PFSK-1 (cell line): Measurements from ENCODE around the gene CELSR1.

Source experiments
- FOXP2 ChIP-seq: optimal IDR thresholded peaks from 2 replicates; pipeline ENCODE3; 2011; ENCODE audit warnings: borderline replicate concordance, control low read depth, inconsistent platforms; ENCODE audit not compliant: insufficient read depth; ENCODE audit errors: extremely low read length, extremely low read depth
- POLR2AphosphoS5 ChIP-seq: IDR thresholded peaks from 2 replicates; pipeline ENCODE4 v1.6.1; 2012; ENCODE audit warnings: low read depth, mild to moderate bottlenecking, control low read depth, low read length, moderate library complexity
- REST ChIP-seq, 2 experiments: IDR thresholded peaks; 2 replicates each; pipeline versions ENCODE4 v1.6.1 to v1.8.0; 2011 to 2012; ENCODE audit warnings: low read depth in 2 of 2, low read length in 2 of 2, control low read depth in 1 of 2, inconsistent platforms in 1 of 2, mild to moderate bottlenecking in 1 of 2, moderate library complexity in 1 of 2; ENCODE audit not compliant: insufficient read depth in 1 of 2
- SIN3A ChIP-seq: IDR thresholded peaks from 2 replicates; pipeline ENCODE4 v1.6.1; 2012; ENCODE audit warnings: mild to moderate bottlenecking, low read length, moderate library complexity, borderline replicate concordance; ENCODE audit not compliant: insufficient read depth
- TAF1 ChIP-seq: IDR thresholded peaks from 2 replicates; pipeline ENCODE4 v1.6.1; 2012; ENCODE audit warnings: low read length, control low read depth, borderline replicate concordance; ENCODE audit not compliant: insufficient read depth

Gene CELSR1

GRCh38 chr22:46547179-46547882, 9.9 kb upstream of the CELSR1 start:
- no peak for TF ChIP-seq SIN3A
- no peak for TF ChIP-seq TAF1
- no peak for TF ChIP-seq REST (IDR thresholded peaks at IDR 0.05; ENCODE audit: insufficient read depth in 1 of 2, low read depth in 2 of 2, low read length in 2 of 2)
- no peak for TF ChIP-seq POLR2AphosphoS5
- no peak for TF ChIP-seq FOXP2

- TF ChIP-seq TAF1 (no peak), REST (IDR thresholded peaks at IDR 0.05; ENCODE audit: insufficient read depth in 1 of 2, low read depth in 2 of 2, low read length in 2 of 2) (no peak), POLR2AphosphoS5 (no peak), SIN3A (no peak), FOXP2 (no peak)
Measured at GRCh38 chr22:46546466-46547178, 9.2 kb upstream of the CELSR1 start.

GRCh38 chr22:46545086-46545792, 7.8 kb upstream of the CELSR1 start:
- TF ChIP-seq POLR2AphosphoS5: no peak
- TF ChIP-seq TAF1: no peak
- TF ChIP-seq REST (IDR thresholded peaks at IDR 0.05; ENCODE audit: insufficient read depth in 1 of 2, low read depth in 2 of 2, low read length in 2 of 2): no peak
- no peak for TF ChIP-seq FOXP2
- TF ChIP-seq SIN3A: no peak

GRCh38 chr22:46542011-46542985, 4.9 kb upstream of the CELSR1 start:
- TF ChIP-seq SIN3A (no peak), FOXP2 (peak; percentile 95), REST (IDR thresholded peaks at IDR 0.05; ENCODE audit: insufficient read depth in 1 of 2, low read depth in 2 of 2, low read length in 2 of 2) (no peak)
